HuH-7 (cell line): ENCODE measurements around the gene ADAMTS15.

Experiments
- DNase-seq: peaks from one replicate; pipeline ENCODE4 v3.0.0; 2011; ENCODE audit warnings: low spot score

ADAMTS15 gene

DNA sequence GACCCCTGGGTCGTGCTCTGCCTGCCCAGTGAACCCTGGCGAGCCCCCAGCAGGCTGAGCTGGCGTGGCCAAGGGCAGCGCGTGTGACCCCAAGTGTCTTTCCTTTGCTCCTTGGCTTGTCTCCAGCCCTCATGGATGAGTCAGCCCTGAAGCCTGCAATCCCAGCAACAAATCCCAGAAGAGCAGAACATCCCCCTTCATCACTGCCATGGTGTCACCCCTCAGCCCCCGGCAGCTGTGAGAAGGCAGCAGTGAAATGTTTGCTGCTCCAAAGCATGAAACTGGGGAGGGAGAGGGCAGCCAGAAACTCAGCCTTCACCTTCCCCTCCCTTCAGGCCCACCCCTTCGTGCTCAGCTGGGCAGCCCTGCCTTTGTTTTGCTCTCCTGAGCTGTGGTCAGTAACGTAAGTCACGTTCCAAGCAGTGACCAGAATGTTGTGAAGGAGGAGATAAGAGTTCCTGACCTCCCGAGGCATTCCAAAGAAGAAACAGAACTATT is 29.8 kb downstream of the ADAMTS15 start:
- no peak for DNase-seq

DNA sequence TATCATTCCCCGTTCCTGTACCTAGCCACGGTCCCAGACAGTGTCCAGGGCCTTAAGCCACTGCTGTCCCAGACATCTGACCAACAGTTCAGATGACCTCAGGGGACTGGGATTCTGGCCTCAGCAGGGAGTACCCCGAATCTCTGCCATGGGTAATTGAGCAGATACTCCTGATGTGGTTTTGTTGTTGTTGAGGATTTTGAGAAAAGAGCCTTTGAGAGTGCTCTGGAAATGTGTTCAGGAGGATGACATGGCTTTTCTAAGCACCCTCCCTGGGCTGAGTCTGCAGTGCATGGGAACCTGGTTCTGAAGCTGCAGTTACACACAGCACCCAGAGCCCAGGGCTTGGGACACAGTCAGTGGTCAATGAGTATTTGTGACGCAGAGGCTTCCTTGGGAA is 30.4 kb downstream of the ADAMTS15 start:
- DNase-seq: no peak

DNA sequence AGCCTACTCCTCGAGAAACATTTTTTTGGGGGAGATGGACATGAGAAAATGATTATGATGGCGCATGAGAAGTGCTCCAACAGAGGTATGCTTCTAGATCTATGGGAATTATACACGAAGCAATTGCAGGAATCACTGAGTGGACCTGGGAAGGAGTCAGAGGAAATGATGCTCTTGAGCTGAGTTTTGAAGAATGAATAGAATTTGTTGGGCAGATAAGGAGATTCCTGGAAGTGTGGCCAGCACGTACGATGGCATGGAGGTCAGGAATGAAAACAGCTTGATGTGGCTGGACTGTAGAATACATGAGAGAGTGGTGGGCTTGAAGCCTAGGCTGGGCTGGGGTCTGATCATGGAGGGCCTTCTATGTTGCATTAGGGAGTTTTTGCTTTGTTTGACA is 31.7 kb downstream of the ADAMTS15 start:
- DNase-seq: no peak

DNA sequence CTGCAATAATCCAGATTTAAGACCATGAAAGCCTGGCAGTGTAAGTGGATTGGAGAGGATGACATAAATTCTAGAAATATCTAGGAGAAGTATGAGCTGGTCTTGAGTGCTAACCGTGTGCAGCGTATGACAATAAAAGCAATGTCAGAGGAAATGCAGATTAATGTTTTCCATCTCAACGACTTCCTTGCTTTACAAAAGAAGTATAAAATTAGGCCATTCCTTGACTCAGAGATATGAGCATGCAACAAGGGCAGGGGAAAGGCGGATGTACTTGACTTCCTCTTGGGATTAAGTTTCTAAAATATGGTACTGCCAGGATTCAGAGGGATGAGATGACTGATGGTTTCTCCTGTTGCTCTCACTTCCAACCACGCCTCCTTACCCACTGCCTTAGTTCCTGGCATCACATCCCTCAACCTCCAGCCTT is 32.3 kb downstream of the ADAMTS15 start:
- no peak for DNase-seq

DNA sequence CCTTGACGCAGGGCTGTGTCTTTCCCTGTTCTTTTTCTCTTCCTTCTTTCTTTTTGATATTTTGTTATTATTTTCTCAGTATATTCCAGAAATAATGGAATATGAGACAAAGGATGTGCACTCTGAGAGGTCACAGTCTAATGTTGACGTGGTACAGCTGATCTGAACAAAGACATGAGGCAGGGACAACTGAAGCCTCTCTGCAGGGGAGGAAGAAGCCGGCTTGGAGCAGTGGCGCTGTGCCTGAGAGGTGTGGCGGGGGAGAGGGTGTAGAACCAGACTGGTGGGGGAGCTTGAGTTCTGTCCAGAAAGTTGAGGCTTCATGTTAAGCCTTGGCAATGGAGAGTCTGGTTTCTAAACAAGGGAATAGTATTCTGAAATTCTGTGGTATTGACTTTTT is 34.7 kb downstream of the ADAMTS15 start:
- DNase-seq: no peak

DNA sequence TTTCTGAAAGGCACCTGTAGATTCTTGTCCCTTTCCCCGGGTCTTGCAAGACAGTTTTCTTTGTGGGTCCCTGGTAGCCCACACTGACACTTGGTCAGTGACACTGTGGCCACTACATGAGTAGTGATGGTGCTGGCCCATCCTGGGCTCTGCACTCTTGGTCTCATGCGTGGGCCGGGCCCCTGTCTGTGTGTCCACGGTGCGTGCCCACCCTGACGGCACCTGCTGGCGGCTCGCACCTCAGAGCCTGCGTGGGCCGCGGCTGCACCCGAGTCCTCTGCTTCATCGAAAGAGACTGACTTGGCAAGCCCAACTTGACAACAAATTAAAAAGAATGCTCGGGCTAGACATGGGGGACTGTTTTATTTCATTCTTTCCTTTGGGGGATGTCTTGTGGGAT is 37.5 kb downstream of the ADAMTS15 start:
- DNase-seq: no peak

DNA sequence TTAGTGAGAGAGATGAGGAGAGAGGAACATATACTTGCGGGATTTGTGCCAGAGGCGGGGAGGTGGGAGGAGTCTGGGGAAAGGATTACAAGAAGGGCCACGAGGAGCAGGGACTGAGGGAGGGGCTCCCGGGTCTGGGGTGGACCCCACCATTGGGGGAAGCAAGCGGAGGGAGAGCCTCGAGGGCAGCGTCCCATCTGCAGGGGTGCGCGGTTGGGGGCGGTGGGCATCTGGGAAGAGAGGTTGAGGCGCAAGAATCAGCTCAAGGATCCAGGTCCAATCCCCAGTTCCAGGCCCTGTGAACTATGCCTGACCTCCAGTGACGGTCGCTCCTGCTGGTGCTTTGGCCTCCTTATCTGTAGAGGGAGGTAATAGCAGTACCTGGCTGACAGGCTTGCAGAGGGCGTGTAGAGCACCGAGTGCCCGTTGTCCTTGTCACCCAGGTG is 38.0 kb downstream of the ADAMTS15 start:
- DNase-seq: no peak

DNA sequence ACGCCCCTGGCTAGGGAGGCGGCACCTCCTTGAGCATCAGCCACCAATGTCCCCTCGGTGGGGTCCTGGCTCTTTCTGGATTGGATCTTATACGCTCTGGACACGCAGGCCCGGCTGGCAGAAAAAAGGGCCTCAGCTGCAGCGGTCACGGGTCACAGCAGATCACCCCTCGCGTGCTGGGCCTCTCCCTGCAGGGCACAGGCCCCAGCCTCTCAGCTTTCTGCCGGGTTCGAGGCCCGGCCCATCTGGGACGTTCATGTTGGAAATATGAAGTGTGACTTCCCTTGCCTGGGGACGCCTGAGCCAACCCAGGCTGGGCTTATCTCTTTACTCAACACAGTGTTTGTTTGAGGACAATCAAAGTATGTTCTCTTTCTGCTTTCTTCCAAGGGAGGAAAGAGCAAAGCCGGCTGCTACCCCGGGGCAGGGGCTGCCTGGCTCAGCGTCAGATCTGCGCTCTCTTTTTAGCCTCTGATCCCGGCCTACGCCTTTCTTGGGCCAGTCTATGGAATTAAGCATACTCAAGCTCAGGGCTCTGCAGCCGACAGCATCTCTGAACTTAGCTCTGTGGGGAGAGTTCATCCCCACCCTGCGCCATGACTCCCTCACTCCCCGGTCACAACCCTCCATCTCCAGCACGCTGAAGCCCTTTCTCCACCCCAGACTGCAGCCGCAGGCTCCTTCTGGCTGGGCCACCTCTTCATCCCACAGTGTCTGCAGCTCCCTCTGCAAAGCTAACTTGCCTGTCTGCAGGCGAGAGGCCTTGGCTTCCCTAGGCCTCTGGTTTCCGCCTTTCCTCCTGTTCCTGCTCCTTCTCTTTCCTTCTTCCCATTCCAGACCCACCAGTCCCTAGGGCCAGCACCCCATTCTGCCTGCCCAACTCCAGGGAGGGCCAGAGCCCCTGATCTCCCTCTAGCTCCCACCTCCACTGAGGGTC is 38.8 kb downstream of the ADAMTS15 start:
- DNase-seq: no peak

DNA sequence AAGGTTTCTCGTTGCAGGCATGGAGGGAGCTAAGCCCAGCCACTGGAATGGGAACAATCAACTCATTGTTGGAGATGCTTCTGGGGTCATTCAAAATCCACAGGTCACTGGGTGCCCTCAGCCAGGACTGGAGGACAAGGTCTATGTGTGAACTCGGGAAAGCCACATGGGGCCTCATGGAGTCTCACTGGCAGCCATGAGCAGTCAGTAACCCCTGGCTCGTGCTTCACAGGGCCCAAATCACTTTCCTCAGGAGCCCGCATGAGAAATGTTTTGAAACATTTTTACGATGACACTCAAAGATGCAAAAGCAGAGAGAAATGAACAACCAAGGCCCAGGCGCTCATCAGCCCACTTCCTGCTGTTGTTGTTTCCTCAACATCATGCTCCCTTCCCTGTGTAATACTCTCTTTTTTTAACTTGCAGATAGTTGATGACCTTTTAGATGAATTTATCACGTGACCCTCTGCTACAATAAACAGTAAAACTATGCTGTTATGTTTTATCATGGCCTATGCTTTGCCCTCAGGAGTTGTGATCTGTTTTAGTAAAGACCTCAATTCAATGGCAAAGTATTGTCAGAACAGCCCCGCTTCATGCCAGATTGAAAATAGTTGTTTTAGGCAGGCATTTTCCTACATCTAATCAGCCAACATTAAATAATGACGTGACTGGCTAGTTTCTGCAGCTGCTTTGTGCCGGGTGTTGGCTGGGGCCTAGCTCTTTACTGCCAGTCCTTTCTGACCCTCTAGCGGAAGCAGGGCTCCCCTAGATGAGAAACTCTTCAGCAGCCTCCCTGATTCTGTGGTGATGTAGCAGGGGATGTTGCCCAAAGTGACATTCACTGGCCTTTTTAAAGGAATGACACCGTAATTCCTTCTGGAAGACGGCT is 39.7 kb downstream of the ADAMTS15 start:
- no peak for DNase-seq

DNA sequence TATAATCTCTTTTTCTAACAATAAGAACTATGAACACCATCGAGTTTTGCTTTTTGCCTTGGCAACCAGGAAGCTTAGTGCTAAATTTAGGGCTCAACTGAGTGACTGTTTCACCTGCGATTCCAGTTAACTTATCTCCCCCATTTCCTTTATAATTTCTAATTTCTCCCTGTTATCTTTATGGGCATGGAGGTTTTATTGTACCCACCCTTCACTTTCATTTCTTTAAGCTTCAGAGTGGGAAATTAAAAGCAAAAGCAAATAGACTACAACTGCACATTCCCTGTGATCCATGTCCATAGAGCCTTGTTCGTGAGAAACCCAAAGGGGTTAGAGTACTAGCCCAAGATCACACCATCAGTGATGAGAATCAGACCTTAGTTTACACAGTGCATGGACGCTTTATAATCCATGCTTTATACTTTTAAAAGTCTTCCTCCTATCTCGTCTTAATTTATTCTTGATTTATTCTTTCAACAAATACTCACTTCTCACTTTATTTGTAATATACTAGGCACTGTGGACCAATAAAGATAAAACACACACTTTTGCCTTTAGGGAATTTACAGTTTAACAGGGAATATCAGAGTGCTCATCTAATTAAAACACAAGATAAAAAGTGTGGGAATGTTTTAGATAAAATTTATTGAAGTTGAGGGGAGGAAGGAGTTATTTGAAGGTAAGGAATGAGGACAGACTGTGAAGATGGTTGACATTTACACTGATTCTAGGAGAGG is 40.6 kb downstream of the ADAMTS15 start:
- no peak for DNase-seq

DNA sequence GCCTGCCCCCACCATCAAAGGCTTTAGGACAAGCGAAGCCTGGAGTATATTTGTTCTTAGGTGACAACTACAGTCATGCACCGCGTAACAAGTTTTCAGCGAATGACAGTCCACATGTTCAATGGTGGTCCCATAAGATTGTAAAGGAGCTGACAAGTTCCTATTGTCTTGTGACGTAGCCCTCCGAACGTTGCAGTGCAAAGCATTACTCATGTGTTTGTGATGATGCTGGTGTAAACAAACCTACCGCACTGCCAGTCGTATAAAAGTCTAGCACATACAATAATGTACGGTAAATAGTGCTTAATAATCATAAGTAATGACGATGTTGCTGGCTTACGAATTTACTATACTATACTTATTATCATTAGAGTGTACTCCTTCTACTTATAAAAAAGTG is 41.3 kb downstream of the ADAMTS15 start:
- no peak for DNase-seq

DNA sequence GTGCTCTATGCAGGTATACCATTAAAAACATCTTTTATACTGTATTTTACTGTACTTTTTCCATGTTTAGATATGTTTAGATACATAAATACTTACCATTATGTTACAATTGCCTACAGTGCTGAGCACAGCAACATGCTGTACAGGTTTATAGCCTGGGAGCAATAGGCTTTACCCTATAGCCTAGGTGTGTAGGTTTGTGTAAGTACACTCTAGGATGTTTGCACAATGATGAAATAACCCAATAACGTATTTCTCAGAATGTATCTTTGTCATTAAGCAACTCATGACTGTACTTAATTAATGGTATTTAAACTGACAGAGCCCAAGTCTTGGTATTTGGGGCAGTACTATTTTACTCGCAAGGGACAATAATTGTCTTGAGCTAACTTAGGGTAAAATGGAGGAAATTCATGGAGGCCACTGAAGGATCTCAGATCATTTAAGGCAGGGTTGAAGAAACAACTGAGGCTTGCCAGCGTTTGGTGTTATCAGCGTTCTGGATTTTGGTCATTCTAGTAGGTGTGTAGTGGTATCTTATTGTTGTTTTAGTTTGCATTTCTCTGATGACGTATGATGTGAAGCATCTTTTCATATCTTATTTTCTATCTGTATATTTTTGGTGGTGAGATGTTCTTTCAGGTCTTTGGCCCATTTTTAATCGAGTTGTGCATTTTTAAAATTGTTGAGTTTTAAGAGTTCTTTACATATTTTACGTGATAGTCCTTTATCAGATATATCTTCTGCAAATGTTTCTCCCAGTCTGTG is 42.4 kb downstream of the ADAMTS15 start:
- DNase-seq: no peak

DNA sequence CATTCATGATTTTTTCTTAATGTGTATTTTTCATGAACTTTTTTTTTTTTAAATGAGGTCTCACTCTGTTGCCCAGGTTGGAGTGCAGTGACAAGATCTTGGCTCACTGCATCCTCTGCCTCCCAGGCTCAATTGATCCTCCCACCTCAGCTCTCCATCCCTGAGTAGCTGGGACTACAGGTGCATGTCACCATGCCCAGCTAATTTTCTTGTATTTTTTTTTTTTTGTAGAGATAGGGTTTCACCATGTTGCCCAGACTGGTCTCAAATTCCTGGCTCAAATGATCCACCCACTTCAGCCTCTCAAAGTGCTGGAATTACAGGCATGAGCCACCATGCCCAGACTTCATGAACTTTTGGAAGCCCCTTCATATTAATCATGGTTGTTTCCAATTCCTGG is 49.7 kb downstream of the ADAMTS15 start:
- no peak for DNase-seq

DNA sequence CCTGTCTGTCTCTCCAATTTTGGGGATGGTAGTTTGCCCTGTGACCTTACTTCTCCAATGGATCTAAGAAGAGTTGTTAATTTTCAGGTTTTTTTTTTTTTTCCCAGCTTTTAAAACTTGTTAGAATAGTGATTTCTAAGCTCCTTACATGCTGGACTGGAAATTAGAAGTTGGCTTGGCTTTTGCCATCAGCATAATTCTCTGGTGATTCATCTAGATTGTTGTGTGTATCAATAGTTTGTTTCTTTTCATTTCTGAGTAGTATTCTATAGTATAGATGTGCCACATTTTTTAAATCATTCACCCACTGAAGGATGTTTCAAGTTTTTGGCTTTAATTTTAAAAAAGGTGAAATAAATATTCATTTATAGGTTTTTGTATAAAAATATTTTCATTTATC is 51.4 kb downstream of the ADAMTS15 start:
- DNase-seq: no peak

DNA sequence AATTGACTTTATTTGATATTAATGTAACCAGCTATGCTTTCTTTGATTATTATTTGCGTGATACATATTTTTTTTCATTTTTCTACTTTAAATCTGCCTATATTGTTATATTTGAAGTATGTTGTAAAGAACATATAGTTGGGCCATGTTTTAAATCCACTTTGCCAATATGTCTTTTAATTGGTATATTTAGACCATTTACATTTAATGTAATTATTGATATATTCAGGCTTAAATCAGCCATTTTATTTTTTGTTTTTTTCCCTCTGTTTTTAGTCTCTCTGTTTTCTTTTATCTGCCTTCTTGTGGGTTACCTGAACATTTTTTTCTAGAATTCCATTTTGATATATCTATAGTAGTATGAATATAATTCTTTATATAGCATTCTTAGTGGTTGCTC is 55.9 kb downstream of the ADAMTS15 start:
- no peak for DNase-seq

DNA sequence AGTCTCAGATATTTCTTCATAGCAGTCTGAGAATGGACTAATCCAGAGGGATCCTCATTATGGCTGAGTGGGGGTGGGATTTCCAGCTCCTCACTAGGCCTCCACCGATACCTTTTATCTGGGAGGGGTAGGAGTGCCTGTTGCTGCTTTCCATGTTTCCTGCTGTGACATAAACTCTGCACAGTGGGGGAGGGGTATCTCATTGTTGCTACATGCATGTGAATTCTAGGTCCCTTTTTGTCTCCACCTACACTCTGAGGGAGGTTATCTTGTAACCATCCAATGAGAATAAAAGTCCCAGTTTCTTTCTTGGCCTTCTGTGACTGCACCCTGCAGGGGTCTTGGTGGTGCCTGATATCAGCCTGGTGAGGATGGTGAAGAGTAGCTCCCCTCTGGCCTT is 60.5 kb downstream of the ADAMTS15 start:
- no peak for DNase-seq

DNA sequence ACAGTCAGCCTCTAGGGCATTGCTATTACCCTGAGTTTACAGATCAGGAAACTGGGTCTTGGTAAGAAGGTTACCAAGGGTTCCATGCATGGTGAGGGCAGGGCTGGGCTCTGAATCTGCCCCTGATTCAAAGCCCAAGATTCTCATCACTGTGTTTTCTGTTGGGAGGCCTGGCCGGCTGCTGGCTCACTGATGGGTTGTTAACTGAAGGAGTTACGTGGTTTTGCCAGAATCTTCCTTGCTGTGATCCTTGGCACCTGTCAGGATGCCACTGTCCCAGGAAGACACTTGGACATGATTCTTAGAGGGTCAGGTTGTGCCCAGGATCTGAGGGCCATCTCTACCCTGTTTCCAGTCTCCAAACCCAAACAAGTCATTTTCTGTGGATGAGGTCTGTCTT is 61.5 kb downstream of the ADAMTS15 start:
- no peak for DNase-seq

DNA sequence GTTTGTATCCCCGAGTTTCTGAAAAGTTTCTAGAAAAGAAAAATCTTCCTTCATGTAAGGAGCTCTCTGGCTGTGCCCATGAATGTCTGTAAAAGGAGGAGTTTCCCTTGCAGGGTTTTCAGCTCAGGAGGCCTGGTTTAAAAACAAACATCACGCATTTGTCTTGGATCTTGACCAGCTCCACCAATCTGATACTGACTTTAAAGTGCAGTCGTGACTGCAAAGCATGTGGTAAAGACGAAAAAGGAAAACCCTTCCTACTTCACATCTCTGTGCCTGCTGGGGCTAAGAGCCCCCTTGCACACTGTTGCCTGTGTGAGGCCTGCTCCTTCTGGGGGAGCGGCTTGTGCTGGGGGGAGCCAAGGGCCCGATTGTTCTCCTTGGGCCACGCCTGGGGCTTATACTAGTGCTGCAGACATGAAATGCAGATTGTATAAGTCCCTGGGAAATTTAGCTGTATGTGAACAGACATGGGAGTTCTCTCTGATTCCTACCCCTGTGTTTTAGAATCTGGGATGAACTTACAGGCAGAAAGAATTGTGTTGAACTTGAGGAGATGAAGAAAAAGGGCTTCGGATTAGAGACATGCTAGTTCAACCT is 62.1 kb downstream of the ADAMTS15 start:
- DNase-seq: no peak

DNA sequence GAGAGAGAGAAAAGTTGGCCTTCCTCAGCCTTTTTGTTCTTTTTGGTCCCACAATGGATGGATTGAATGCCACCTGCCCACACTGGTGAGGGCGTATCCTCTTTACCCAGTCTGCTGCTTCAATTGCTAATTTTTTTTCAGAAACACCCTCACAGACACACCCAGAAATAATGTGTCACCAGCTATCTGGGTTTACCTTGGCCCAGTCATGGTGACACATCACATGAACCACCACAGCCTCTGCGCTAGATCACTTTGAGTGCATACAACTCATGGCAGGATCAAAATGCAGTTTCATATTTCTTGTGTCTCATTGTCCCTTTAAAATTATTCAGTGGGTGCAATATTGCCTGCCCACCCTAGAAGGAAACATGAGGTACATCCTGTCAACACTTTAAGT is 63.3 kb downstream of the ADAMTS15 start:
- no peak for DNase-seq

DNA sequence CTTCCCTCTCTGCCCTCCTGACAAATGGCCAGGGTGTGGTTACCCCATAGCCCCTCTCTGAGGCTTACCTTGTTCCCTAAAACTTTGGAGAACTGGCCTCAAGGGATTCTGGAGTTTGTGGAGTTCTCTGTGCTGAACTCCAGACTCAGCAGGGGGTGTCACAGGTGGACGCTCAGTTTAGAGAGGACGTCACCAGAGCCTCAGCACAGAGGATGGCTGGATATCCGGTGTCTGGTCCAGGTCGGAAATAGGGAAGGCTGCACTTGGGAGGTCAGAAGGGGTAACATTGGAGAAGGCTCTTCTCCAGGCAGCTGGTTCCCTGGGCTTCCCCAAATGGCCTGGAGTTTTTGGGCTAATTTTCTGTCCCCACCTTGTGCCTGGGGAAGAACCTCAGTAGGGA is 64.2 kb downstream of the ADAMTS15 start:
- no peak for DNase-seq

DNA sequence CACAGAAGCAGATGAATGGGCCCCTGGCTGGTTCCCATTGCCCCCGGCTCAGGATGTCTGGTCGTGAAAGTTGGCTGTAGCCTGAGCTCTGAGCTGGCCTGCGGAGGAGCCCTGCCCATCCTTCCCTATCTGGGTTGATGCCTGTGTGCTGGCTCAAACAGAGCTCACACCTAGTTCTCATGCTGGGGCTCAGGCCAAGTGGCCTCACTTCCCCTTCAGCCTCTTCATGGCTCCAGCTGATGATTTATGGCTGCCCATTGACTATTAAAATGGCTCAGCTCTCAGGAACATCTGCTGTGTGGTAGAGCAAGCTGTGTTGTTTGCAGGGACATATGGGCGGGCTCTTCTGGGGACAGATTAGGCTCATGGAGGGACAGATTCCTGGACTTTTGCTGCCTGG is 64.7 kb downstream of the ADAMTS15 start:
- DNase-seq: no peak
